Hematopoietic multipotent progenitor cell (in vitro differentiated cells): ENCODE results near the gene GALNT14. TPM values are rescaled to one million over a fixed set of nuclear protein-coding genes. Genes with fewer than 3 reads are reported as not detected.

ENCODE experiments used
- DNase-seq, 3 donors: peaks; one replicate each; pipeline ENCODE4 v3.0.0-alpha.2; 2011 to 2015; ENCODE audit warnings: low read depth in 2 of 3, low spot score in 2 of 3
- total RNA-seq: library from RNA; depleted of rRNA; stranded (reverse); fragments of >200 nt; gene quantifications from one replicate; pipeline ENCODE4 v1.2.3, GENCODE V29; 2012

Gene GALNT14
- total RNA-seq, 1 donor = 12.9 TPM

DNA sequence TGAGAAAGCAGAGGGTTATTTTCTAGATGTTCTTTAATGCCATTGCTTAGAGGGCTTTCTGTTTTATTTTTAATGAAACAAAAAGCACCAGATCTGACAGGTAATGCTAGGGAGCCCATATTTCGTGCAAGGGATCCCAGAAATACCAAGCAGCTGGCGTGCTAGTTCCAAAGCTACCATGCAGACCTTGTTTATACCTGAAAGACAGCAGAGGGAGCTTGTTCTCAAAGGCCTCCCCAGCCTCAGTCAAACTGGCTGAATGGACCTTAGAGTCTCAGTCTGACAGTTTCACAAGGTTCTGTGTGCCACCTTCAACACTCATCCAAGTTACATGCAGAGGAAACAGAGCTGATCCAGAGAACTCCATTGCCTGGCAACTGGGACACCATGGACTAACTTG lies 48.6 kb downstream of the GALNT14 start:
- no peak for DNase-seq

DNA sequence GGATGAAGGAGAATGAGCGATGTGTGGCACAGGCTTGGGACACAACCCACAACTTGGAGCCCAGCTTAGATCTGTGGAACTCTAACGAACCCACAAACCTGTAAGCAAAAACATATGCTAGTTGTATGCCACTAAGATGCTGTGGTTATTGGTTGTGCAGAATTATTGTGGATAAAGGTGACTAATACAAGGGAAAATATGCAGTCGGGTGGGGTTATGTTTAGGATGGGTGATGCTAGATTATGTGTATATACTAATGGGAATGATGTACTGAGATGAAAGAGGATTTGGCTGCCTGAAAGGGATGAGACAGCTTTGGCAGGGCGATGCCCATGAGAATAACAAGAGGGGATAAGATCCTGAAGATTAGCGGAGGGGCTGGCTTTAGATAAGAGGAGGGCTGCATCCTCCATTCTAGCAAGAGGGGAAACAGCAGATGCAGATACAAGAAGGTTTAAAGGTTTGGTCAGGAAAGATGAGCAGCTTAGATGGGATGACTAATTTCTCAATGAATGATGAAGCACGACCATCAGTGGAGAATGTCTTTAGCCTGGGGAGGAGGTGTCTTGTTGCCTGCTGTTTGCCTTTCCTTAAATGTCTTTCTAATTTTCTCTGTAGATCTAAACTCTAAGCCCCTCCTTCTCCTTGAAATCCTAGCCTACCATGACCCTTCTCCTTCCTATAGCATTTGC lies 49.6 kb downstream of the GALNT14 start:
- DNase-seq = no peak

DNA sequence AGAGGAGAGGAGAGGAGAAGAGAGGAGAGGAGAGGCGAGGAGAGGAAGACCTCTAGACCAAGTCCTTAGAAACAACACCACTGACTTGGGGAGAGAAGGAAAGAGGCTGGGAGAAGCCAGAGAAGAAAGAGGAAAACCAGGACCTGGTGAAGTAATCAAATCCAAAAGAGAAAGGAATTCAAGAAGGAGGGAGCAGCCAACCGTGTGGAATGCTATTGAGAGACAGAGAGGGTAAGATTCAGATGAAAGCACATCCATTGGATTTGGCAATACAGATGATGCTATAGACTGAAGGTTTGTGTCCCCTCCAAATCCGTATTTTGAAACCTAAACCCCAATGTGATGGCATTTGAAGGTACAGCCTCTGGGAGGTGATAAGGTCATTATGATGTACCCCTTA lies 50.7 kb downstream of the GALNT14 start:
- DNase-seq = no peak

DNA sequence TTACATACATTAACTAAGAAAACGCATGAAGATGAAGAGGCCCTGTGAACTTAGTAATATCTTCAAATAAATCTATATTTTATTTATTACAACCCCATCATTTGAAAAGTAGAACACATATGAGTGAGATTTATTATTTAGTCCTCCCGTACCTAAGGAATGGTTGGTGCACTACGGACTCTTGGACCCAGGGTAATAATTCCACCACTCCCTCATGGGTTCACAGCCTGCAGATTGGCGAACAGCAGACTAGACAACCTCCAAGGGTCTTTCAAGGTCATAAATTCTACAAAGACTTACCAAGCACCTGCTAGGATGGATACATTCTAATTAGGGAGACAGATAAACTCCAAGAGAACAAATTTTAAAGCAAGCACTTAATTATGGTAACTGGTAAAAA lies 51.6 kb downstream of the GALNT14 start:
- no peak for DNase-seq

GRCh38 chr2:31083234-31083993 lies 54.8 kb downstream of the GALNT14 start:
- no peak for DNase-seq

- no peak for DNase-seq
Observed at GRCh38 chr2:31082002-31082401, 56.2 kb downstream of the GALNT14 start.

- DNase-seq = no peak
Observed at GRCh38 chr2:31081492-31081891, 56.7 kb downstream of the GALNT14 start.

GRCh38 chr2:31080361-31080760 lies 57.9 kb downstream of the GALNT14 start:
- no peak for DNase-seq

DNA sequence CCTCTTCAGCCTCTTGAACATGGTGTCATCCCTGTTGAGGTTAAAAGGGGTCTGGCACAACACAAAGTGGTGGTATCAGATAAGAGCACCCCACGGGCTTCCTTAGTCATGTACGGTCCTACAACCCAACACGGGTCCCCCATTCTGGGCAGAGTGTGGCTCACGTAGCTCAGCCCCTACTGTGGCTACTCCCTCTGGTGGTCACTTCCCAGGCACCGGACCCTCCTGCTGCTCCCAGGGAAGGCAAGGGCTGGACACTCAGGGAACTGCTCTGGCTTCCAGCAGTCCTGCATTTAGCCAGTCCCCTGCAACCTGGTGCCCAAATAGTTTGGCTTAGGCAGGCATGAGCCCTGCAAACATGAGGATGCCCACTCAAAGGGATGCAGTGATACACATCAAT lies 58.6 kb downstream of the GALNT14 start:
- DNase-seq = no peak

- no peak for DNase-seq
Observed at GRCh38 chr2:31078579-31079105, 59.6 kb downstream of the GALNT14 start.

DNA sequence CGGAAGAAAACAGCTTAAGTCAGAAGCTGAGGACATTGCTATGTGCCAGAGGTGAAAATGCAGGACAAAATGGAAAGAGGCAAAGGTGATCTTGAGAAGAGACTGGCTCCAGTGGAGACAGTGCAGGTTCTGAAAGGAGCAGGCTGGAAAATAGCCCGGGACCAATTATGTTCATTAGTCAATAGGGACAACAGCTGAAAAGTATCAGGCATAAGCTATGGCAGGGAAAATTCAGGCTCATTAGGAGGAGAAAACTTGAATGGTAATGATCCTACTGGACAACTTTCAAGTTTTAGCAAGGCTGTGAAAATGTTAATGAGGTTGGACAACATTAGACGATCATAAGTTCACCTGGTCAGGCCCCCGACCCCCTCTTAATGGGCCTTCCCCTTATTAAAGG lies 60.2 kb downstream of the GALNT14 start:
- no peak for DNase-seq

DNA sequence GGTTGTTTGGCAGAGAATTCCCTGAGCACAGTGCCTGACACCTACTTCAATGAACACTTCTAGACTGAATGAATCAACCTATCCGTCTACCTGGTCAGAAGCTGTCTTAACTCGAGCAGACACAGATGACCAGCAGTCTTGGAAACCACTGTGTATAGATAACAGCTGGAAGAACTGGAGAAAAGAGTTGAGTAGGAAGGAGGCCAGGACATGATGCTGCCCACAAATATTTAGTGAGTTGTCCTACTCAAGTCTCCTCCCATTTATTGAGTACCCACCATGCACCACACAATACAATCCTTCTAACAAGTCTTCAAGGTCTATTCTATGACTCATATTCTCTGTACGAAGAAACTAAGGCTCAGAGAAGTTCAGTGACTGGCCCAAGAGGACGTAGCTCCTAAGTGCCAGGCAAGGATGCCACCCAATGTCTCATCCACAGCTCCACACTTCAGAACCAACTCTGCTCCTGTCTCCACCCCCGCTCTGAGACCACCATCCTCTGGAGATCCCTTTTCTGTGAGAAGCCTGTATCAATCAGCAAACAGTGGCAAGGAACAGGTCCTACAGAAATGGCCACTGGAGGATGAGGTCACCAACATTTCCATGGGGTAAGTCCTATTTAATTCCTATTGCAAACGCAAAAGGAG lies 62.2 kb downstream of the GALNT14 start:
- DNase-seq = no peak

- no peak for DNase-seq
Observed at GRCh38 chr2:31075431-31075830, 62.8 kb downstream of the GALNT14 start.

DNA sequence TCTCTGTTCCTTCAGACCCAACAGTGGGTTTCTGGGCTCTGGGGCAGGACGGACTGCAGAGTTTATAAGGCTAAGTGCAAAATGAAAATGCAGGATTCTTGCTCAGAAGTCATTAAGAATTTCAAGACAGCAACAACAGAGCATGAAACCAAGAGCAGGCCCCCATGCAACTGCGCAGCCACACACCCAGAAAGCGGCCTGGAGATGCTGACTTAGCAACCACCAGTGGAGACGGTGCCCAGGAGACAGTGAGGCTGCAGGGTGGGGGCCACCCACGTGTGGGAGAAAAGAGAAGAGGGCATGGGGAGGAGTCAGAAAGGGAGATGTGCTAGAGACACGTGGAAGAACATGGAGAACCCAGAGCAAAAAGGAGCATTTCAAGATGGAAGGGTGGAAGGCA lies 66.5 kb downstream of the GALNT14 start:
- no peak for DNase-seq

DNA sequence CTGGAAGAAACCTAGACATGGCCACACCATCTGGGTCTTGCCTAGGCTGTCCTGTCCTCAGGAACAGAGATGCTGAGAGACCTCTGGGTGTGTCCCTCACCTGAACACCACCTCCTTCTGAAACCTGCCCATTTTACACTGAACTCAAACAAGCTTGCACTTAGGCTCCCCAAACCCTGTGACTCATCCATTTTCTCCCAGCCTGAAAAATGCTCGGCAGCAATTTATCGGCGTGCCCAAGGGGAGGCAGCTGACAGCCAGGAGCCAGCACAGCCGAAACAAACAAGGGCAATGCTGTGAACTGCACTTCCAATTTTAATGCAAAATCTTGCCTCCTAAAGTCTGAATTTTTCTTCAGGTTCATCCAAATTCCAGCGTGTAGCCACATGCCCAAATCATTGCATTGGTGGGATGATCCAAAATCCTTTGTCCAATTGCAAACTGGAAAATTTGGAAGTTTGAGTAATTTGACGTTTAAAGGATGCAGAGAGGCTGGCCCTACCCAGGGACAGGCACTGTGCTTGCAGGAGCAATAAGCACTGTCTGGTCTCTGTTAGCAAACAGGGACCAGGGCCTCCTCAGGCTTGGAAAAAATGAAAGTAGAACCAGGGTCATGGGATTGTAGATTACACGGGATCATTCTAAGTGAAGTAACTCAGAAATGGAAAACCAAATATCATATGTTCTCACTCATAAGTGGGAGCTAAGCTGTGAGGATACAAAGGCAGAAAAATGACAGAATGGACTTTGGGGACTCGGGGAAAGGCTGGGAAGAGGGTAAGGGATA lies 67.7 kb downstream of the GALNT14 start:
- DNase-seq = no peak

- no peak for DNase-seq
Observed at GRCh38 chr2:31069643-31070325, 68.5 kb downstream of the GALNT14 start.

- no peak for DNase-seq
Observed at GRCh38 chr2:31067259-31067658, 71.0 kb downstream of the GALNT14 start.

GRCh38 chr2:31066551-31066950 lies 71.7 kb downstream of the GALNT14 start:
- DNase-seq = no peak

DNA sequence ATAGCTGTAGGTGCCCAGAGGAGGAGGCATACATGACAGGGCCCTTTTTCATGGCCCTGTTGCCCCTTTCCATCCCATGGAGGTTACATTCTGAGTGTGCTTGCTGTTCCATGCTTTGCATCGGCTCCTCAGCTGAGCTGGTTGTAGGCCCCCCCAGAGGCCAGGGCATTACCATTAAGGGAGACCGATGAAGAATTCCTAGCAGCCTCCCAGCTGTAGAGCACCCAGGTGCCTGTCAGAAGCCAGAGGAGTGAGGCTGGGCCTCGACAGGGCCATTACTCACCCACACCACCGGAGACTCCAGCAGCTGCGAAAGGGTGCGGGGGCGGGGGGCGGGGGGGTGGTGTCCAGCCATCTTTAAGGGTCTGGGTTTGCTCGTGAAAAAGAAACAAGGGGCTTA lies 72.2 kb downstream of the GALNT14 start:
- DNase-seq = no peak

DNA sequence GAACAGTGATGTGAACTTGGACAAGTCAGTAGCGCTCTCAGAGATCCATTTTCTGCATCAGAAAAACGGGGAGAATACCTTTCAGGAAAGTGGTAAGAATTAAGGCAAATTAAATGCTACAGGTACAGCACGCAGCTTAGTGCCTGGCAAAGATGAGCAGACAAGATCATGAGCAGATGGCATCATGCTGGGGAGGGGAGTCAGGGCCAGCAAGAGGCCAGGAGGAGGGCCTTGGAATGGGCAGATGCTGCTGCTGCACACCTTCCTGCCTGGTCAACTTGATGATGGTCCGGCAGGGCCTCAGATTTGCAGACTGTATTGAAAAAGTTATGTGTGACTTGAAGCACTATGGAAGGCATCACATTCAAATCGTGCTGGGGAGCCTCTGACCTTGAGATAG lies 72.9 kb downstream of the GALNT14 start:
- no peak for DNase-seq
